NB4 (cell line): ENCODE results near the gene C1QL2.

Experiments
- CTCF ChIP-seq: IDR thresholded peaks from one replicate; pipeline ENCODE4 v1.5.1; 2012; ENCODE audit warnings: low read depth, low read length
- MAX ChIP-seq: IDR thresholded peaks from 2 replicates; pipeline ENCODE4 v1.6.1; 2011; ENCODE audit warnings: low read depth, low read length
- MYC ChIP-seq: IDR thresholded peaks from 2 replicates; pipeline ENCODE4 v1.6.1; 2011; ENCODE audit warnings: low read depth, low read length
- POLR2A ChIP-seq: IDR thresholded peaks from 2 replicates; pipeline ENCODE4 v1.6.1; 2011; ENCODE audit warnings: mild to moderate bottlenecking; ENCODE audit not compliant: insufficient read length; ENCODE audit errors: extremely low read depth

GRCh38 chr2:119190321-119191111 lies 32.0 kb upstream of the C1QL2 start:
- TF ChIP-seq POLR2A (no peak), CTCF (no peak), MAX (no peak), MYC (no peak)
